Fibroblast of upper back skin (primary cell): Measurements from ENCODE around the gene LGSN.
"Not testable (repeated sequence)": the region's sequence is repeated elsewhere in the genome, so short reads cannot be mapped to it uniquely, and the experiment has no call there.

ENCODE experiments used
- DNase-seq: peaks from one replicate; pipeline ENCODE4 v3.0.0-alpha.2; 2013

The LGSN gene

GRCh38 chr6:63305277-63305676, 14.5 kb downstream of the LGSN start:
- DNase-seq, result no peak

- DNase-seq, result no peak
Observed at GRCh38 chr6:63303476-63303875, 16.3 kb downstream of the LGSN start.

- no peak for DNase-seq
Observed at GRCh38 chr6:63299667-63300066, 20.1 kb downstream of the LGSN start.

- DNase-seq, result no peak
Observed at GRCh38 chr6:63295553-63296194, 24.1 kb downstream of the LGSN start.

GRCh38 chr6:63290492-63291058, 29.2 kb downstream of the LGSN start:
- no peak for DNase-seq

GRCh38 chr6:63289269-63289872, 30.4 kb downstream of the LGSN start:
- no peak for DNase-seq

GRCh38 chr6:63280639-63281180, 39.1 kb downstream of the LGSN start:
- DNase-seq, result no peak

GRCh38 chr6:63278916-63279315, 40.9 kb downstream of the LGSN start:
- no peak for DNase-seq

- no peak for DNase-seq
Observed at GRCh38 chr6:63275953-63276352, 43.8 kb downstream of the LGSN start.

GRCh38 chr6:63274795-63275430, 44.9 kb downstream of the LGSN start:
- not testable (repeated sequence) for DNase-seq

GRCh38 chr6:63272397-63272796, 47.4 kb downstream of the LGSN start:
- DNase-seq, result peak; percentile 32

GRCh38 chr6:63269470-63269869, 50.3 kb downstream of the LGSN start:
- DNase-seq, result no peak

- DNase-seq, result no peak
Observed at GRCh38 chr6:63268574-63268973, 51.2 kb downstream of the LGSN start.

- no peak for DNase-seq
Observed at GRCh38 chr6:63267828-63268227, 52.0 kb downstream of the LGSN start.

- no peak for DNase-seq
Observed at GRCh38 chr6:63267046-63267445, 52.7 kb downstream of the LGSN start.

- DNase-seq, result no peak
Observed at GRCh38 chr6:63263444-63263843, 56.3 kb downstream of the LGSN start.

GRCh38 chr6:63261820-63262219, 58.0 kb downstream of the LGSN start:
- no peak for DNase-seq

- no peak for DNase-seq
Observed at GRCh38 chr6:63259153-63259552, 60.6 kb downstream of the LGSN start.

GRCh38 chr6:63249875-63250482, 69.8 kb downstream of the LGSN start:
- DNase-seq, result no peak

- DNase-seq, result no peak
Observed at GRCh38 chr6:63246581-63246980, 73.2 kb downstream of the LGSN start.

- no peak for DNase-seq
Observed at GRCh38 chr6:63245909-63246308, 73.9 kb downstream of the LGSN start.

GRCh38 chr6:63245420-63245819, 74.4 kb downstream of the LGSN start:
- no peak for DNase-seq

GRCh38 chr6:63236398-63236817, 83.4 kb downstream of the LGSN start:
- no peak for DNase-seq
